GM12801 (cell line): ENCODE measurements around the gene HSPA12A.

Experiments used
- CTCF ChIP-seq: IDR thresholded peaks from one replicate; pipeline ENCODE4 v1.5.1; 2011; ENCODE audit warnings: control low read depth; ENCODE audit not compliant: insufficient read length; ENCODE audit errors: extremely low read depth

Gene HSPA12A

GRCh38 chr10:116686632-116687031, 55.7 kb downstream of the HSPA12A start:
- no peak for TF ChIP-seq CTCF

- TF ChIP-seq CTCF = no peak
Measured at GRCh38 chr10:116685807-116686206, 56.6 kb downstream of the HSPA12A start.

GRCh38 chr10:116684781-116685180, 57.6 kb downstream of the HSPA12A start:
- TF ChIP-seq CTCF = no peak

GRCh38 chr10:116683821-116684220, 58.5 kb downstream of the HSPA12A start:
- TF ChIP-seq CTCF = no peak

- TF ChIP-seq CTCF = no peak
Measured at GRCh38 chr10:116683166-116683565, 59.2 kb downstream of the HSPA12A start.

- no peak for TF ChIP-seq CTCF
Measured at GRCh38 chr10:116679351-116679750, 63.0 kb downstream of the HSPA12A start.

GRCh38 chr10:116676633-116677032, 65.7 kb downstream of the HSPA12A start:
- TF ChIP-seq CTCF = no peak

GRCh38 chr10:116676118-116676517, 66.2 kb downstream of the HSPA12A start:
- no peak for TF ChIP-seq CTCF
